ENCODE measurements around the gene TP53TG3D.
"Not testable (repeated sequence)": the region's sequence is repeated elsewhere in the genome, so short reads cannot be mapped to it uniquely, and the experiment has no call there.

TP53TG3D gene

GRCh38 chr16:32252986-32253385, at the start of gene TP53TG3D:
Gene TP53TG3D, plus strand, starts transcription at chr16:32253286. Its CDS starts 68 bp downstream, at chr16:32253354.
- not testable (repeated sequence) for DNase-seq

GRCh38 chr16:32253507-32253906, 421 bp downstream of the TP53TG3D start:
- DNase-seq: not testable (repeated sequence)

GRCh38 chr16:32261526-32261925, 8.4 kb downstream of the TP53TG3D start:
- not testable (repeated sequence) for DNase-seq

GRCh38 chr16:32263552-32263951, 10.5 kb downstream of the TP53TG3D start:
- not testable (repeated sequence) for DNase-seq

GRCh38 chr16:32281910-32282309, 28.8 kb downstream of the TP53TG3D start:
- DNase-seq: not testable (repeated sequence)

- not testable (repeated sequence) for DNase-seq
Observed at GRCh38 chr16:32283024-32283423, 29.9 kb downstream of the TP53TG3D start.

- not testable (repeated sequence) for DNase-seq
Observed at GRCh38 chr16:32283917-32284495, 30.9 kb downstream of the TP53TG3D start.

- DNase-seq: not testable (repeated sequence)
Observed at GRCh38 chr16:32284800-32285796, 32.0 kb downstream of the TP53TG3D start.

- not testable (repeated sequence) for DNase-seq
Observed at GRCh38 chr16:32286193-32286592, 33.1 kb downstream of the TP53TG3D start.

- DNase-seq: not testable (repeated sequence)
Observed at GRCh38 chr16:32287743-32288142, 34.7 kb downstream of the TP53TG3D start.

- not testable (repeated sequence) for DNase-seq
Observed at GRCh38 chr16:32289197-32289596, 36.1 kb downstream of the TP53TG3D start.

- not testable (repeated sequence) for DNase-seq
Observed at GRCh38 chr16:32302776-32303175, 49.7 kb downstream of the TP53TG3D start.
